Chondrocyte (in vitro differentiated cells): ENCODE data around the gene FUT3. TPM values are rescaled to one million over a fixed set of nuclear protein-coding genes. Genes with fewer than 3 reads are reported as not detected.

Source experiments
- DNase-seq: peaks from one replicate; pipeline ENCODE4 v3.0.0; 2021; ENCODE audit warnings: mixed read lengths, low spot score
- H3K27ac Mint-ChIP-seq: one replicate; pipeline ENCODE4 v1.8.0; 2021; ENCODE audit warnings: mild to moderate bottlenecking, moderate library complexity, mixed read lengths; ENCODE audit not compliant: unreplicated experiment
- H3K27me3 Mint-ChIP-seq: 2 replicates; pipeline ENCODE4 v1.8.0; 2021; ENCODE audit warnings: low read depth, mixed read lengths
- H3K36me3 Mint-ChIP-seq: 2 replicates; pipeline ENCODE4 v1.8.0; 2021; ENCODE audit warnings: low read depth, mixed read lengths
- H3K4me1 Mint-ChIP-seq: 2 replicates; pipeline ENCODE4 v1.8.0; 2021; ENCODE audit warnings: low read depth, mild to moderate bottlenecking, mixed read lengths
- H3K4me3 Mint-ChIP-seq: one replicate; pipeline ENCODE4 v1.8.0; 2021; ENCODE audit warnings: mild to moderate bottlenecking, moderate library complexity, mixed read lengths; ENCODE audit not compliant: unreplicated experiment
- H3K9me3 Mint-ChIP-seq: 2 replicates; pipeline ENCODE4 v1.8.0; 2021; ENCODE audit warnings: low read depth, mixed read lengths
- total RNA-seq: library from RNA; stranded (reverse); gene quantifications from 3 replicates; pipeline ENCODE4 v1.2.1, GENCODE V29; 2021
- TF ChIP-seq, protein P1 (sequence below): fragments of 200-600 bp; sonication (generic); IDR thresholded peaks from 2 replicates; pipeline ENCODE4 v1.5.0; 2021; ENCODE audit warnings: antibody characterized with exemption, mild to moderate bottlenecking, moderate library complexity

The FUT3 gene
- total RNA-seq, 1 donor from 2014 or later = not detected

DNA sequence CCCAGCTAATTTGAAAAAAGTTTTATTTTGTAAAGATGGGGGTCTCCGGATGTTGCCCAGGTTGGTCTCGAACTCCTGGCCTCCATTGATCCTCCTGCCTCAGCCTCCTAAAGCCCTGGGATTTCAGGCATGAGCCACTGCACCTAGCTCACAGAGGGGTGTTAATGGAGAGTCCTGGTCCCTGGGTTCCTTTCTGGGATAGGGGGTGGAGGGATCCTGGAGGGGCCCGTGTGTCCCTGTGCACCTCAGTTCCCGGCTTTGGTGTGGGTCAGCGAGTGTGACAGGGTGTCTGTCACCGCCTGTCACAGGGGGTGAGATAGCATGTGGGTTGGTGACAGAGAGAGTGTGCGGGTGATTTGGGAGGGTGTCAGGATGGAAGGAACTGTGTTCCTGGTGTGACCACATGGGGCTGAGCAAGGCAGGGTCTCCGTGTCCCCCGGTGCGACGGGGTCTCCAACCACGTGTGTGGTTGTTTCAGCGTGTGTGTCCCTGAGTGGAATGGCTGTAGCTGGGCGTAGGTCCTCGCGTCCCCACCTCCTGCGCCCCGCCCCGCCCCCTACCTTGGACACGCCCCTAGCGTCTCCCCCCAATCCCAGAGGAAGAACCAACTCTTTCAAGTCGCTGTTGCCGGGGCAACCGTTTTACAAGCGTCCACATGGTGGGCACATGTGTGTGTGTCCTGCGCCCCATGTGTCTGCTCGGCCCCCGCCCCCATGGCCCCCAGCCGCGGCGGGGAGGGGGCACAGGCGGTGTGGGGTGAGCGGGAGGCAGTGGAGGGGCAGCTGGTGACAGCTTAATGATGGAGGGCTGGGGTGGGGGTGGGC, 49.2 kb downstream of the FUT3 start:
- Mint-ChIP-seq H3K27me3 (peaks cover 9% of the 10 kb centered on the region), H3K4me1 (peaks cover 9% of the 10 kb centered on the region), H3K4me3 (no peak overlapping the region), H3K36me3 (no peaks in the 10 kb centered on the region), H3K27ac (no peak overlapping the region), H3K9me3 (no peaks in the 10 kb centered on the region)
- TF ChIP-seq, protein P1, sequence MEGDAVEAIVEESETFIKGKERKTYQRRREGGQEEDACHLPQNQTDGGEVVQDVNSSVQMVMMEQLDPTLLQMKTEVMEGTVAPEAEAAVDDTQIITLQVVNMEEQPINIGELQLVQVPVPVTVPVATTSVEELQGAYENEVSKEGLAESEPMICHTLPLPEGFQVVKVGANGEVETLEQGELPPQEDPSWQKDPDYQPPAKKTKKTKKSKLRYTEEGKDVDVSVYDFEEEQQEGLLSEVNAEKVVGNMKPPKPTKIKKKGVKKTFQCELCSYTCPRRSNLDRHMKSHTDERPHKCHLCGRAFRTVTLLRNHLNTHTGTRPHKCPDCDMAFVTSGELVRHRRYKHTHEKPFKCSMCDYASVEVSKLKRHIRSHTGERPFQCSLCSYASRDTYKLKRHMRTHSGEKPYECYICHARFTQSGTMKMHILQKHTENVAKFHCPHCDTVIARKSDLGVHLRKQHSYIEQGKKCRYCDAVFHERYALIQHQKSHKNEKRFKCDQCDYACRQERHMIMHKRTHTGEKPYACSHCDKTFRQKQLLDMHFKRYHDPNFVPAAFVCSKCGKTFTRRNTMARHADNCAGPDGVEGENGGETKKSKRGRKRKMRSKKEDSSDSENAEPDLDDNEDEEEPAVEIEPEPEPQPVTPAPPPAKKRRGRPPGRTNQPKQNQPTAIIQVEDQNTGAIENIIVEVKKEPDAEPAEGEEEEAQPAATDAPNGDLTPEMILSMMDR = no peak
- DNase-seq = no peak

DNA sequence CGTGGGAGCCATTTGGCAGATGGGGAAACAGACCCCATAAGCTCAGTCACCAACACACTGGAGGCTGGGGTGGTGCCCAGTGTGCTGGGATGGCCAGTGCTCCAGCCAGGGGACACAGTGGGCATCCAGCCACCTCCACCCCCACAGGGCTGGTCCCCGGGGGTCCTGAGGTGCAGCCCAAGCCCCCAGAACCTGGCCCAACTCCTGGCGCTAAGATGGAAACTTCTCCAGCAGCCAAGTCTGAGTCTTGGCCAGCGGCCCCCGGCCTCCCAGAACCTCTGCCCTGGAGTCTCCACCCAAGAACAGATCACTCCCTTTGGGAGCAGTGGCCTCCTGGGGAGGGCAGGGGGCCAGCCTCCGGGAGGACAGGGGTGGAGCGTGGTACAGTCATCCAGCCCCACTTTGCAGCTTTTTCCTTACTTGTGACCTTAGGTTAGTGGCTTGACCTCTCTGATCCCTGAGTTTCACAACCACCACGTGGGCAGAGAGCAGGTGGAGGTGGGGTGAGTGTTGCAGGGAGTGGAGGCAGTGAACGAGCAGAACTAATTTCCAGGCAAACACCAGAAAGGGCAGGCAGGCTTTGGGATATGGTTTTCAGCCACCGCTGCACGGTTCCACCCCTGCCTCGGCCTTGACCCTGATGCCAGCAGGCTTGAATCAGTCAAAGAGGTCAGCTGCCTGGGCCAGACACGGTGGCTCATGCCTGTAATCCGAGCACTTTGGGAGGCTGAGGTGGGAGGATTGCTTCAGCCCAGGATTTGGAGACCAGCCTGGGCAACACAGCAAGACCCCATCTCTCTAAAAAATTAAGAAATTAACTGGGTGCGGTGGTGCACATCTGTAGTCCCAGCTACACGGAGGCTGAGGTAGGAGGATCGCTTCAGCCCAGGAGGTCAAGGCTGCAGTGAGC, 50.6 kb downstream of the FUT3 start:
- no peak overlapping the region for H3K27ac Mint-ChIP-seq

DNA sequence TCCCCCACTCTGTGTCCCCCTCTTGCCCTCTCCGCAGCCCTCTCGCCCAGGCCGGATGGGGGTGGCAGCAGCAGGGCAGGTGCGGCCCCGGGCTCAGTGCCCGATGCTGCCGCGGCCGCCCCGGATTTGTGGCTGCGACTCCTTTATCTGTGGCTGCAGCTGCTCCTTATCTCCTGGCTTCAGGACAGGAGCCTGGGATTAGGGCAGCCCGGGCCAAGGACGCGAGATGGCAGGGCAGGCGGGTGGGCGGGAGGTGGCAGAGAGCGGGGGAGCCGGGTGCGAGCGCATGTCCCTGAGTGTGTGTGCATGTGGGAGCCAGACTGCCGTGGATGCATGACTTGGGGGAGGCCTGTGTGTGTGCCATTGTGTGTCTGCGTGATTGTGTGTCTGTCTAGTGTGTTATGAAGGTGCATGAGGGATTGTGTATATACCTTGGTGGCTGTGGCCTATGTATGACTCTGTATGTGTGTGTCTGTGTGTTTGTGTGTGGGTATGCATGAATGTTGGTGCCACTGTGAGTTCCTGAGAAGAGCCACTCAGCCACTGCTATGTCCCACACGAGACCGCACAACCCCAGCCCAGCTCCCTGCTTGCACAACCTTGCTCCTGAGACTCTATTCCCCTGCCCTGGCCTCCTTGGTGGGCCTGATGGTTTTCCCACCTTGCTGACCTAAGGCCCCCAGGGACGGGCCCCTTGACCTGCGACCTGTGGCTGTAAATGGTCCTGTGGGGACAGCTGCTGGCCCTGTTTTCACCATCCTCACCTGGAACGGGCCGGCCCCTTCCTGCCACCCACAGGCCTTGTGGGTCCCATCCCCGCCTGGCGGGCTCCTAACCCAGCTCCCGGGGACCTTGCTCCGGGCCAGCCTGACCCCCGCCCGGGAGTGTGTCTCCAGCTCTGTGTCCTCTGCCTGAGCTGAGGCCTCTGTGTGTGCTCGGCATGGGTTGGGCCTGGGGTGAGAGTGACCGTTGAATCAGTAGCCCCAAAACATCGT, 51.7 kb downstream of the FUT3 start:
- H3K9me3 Mint-ChIP-seq = no peaks in the 10 kb centered on the region
- no peak overlapping the region for H3K4me3 Mint-ChIP-seq
- no peaks in the 10 kb centered on the region for H3K36me3 Mint-ChIP-seq
- H3K27me3 Mint-ChIP-seq = peaks cover 9% of the 10 kb centered on the region
- H3K27ac Mint-ChIP-seq = no peak overlapping the region
- DNase-seq = no peak
- TF ChIP-seq, protein P1 = no peak
- H3K4me1 Mint-ChIP-seq = peaks cover 9% of the 10 kb centered on the region

More for the DNA sequence above, 50.6 kb downstream of the FUT3 start:
- TF ChIP-seq, protein P1 = no peak
- Mint-ChIP-seq H3K36me3 (no peaks in the 10 kb centered on the region), H3K27me3 (peaks cover 9% of the 10 kb centered on the region), H3K4me3 (no peak overlapping the region), H3K9me3 (no peaks in the 10 kb centered on the region), H3K4me1 (peaks cover 9% of the 10 kb centered on the region)
- DNase-seq = no peak

DNA sequence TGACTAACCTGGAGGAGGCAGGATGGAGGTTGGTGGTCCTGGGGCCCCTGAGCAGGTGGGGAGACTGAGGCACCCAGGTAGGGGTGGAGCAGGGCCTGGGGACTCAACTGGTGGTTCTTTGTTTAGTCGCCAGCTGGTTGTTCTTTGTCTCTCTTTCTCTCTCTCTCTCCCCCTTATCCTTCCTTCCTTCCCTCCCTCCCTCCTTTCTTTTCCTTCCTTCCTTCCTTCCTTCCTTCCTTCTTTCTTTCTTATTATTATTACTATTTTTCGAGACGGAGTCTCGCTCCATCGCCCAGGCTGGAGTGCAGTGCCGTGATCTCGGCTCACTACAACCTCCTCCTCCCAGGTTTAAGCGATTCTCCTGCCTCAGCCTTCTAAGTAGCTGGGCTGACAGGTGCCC, 53.0 kb downstream of the FUT3 start:
- TF ChIP-seq, protein P1 = no peak
- H3K9me3 Mint-ChIP-seq = no peaks in the 10 kb centered on the region
- H3K27ac Mint-ChIP-seq = no peak overlapping the region

More for the DNA sequence above, 53.0 kb downstream of the FUT3 start:
- no peak overlapping the region for H3K4me3 Mint-ChIP-seq
- peaks cover 3% of the 10 kb centered on the region for H3K4me1 Mint-ChIP-seq
- no peak for DNase-seq
- H3K27me3 Mint-ChIP-seq = peaks cover 5% of the 10 kb centered on the region
- no peaks in the 10 kb centered on the region for H3K36me3 Mint-ChIP-seq
